ENCODE data around the gene BDH2. TPM values are rescaled to one million over a fixed set of nuclear protein-coding genes. Genes with fewer than 3 reads are reported as not detected.

Gene BDH2
- total and polyA plus RNA-seq, 10 donors: 16.8 to 42.2 (median 37.0) TPM

DNA sequence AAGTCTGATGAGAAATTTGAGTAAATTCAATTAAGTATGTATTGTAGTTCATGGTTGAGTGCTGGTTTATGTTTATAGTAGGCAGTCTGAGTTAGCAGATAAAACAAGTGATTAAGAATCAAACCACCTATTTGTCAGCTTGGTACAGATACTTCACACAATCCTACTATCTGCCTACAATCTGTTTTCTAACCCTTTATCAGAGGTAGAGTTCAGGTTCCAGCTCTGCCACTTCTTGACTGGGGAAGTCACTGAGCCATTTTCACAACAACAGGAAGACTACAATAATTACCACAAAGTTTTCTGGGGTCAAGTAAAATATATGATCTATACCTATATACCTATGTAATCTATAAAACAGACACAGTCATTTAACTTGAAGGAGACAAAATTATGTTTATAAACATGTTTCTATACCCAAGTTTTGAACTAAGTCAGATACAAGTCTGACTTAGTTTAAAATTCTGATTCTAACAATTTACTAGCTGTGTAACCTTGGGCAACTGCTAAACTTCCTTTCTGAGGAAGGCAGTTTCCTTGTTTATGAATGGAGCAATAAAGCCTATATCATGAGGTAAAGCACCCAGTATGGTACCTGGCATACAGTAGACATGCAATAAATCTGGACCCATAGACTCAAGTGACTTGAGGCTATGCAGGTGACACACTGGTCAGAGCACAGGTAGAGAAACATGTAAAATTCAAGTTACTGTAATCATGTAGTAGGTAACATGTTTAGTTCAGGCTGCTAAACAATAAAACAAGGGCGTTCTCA is 37.2 kb upstream of the BDH2 start:
- TF ChIP-seq, protein P1, sequence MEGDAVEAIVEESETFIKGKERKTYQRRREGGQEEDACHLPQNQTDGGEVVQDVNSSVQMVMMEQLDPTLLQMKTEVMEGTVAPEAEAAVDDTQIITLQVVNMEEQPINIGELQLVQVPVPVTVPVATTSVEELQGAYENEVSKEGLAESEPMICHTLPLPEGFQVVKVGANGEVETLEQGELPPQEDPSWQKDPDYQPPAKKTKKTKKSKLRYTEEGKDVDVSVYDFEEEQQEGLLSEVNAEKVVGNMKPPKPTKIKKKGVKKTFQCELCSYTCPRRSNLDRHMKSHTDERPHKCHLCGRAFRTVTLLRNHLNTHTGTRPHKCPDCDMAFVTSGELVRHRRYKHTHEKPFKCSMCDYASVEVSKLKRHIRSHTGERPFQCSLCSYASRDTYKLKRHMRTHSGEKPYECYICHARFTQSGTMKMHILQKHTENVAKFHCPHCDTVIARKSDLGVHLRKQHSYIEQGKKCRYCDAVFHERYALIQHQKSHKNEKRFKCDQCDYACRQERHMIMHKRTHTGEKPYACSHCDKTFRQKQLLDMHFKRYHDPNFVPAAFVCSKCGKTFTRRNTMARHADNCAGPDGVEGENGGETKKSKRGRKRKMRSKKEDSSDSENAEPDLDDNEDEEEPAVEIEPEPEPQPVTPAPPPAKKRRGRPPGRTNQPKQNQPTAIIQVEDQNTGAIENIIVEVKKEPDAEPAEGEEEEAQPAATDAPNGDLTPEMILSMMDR (IDR thresholded peaks at IDR 0.05 in 8 of 11, conservative IDR thresholded peaks at IDR 0.05 in 3 of 11): no peak
- TF ChIP-seq POLR2AphosphoS5 (IDR thresholded peaks at IDR 0.05) (no peak), POLR2A (IDR thresholded peaks at IDR 0.05) (no peak)
- Histone ChIP-seq H3K27ac (peak overlapping the region in 7 of 8 donors; percentile 5 to 60 (median 52)), H3K9me3 (no peaks in the 10 kb centered on the region), H3K27me3 (replicated peaks in 1 of 7) (no peaks in the 10 kb centered on the region), H3K36me3 (no peaks in the 10 kb centered on the region), H3K4me3 (no peak overlapping the region), H3K4me1 (peaks cover 0 to 15% (median 2%) of the 10 kb centered on the region in 6 donors)
- WGBS, 5 donors: 51 to 100% (median 97%) methylated on average over 1 of the region's 1 CpG
- intact Hi-C loops (cut with DNase I; ENCODE audit: low total_unique reads): no loop called here
- no peak for DNase-seq

DNA sequence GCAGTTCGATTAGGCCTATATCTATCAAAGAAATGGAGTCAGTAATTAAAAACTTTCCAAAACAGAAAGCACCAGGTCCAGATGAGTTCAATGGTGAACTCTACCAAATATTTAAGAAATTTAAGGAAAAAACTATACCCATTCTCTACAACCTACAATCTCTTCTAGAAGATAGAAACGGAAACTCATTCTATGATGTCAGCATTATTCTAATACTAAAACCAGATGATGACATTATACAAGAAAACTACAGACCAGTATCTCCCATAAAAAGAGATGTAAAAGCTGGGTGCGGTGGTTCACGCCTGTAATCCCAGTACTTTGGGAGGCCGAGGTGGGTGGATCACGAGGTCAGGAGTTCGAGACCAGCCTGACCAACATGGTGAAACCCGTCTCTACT is 29.5 kb upstream of the BDH2 start:
- H3K4me1 ChIP-seq: no peaks in the 10 kb centered on the region
- intact Hi-C loops (cut with DNase I; ENCODE audit: low total_unique reads): no loop called here
- H3K27ac ChIP-seq: no peak overlapping the region
- no peaks in the 10 kb centered on the region for H3K36me3 ChIP-seq
- DNase-seq: no peak
- peaks cover 0 to 21% (median 13%) of the 10 kb centered on the region in 8 donors for H3K9me3 ChIP-seq
- no peak for TF ChIP-seq POLR2A (IDR thresholded peaks at IDR 0.05)
- TF ChIP-seq, protein P1 (IDR thresholded peaks at IDR 0.05 in 8 of 11, conservative IDR thresholded peaks at IDR 0.05 in 3 of 11): no peak
- TF ChIP-seq POLR2AphosphoS5 (IDR thresholded peaks at IDR 0.05): no peak
- H3K27me3 ChIP-seq (replicated peaks in 1 of 7): no peaks in the 10 kb centered on the region
- no peak overlapping the region for H3K4me3 ChIP-seq
- 92 to 99% (median 95%) methylated on average over 8 of the region's 8 CpGs for WGBS, 5 donors

DNA sequence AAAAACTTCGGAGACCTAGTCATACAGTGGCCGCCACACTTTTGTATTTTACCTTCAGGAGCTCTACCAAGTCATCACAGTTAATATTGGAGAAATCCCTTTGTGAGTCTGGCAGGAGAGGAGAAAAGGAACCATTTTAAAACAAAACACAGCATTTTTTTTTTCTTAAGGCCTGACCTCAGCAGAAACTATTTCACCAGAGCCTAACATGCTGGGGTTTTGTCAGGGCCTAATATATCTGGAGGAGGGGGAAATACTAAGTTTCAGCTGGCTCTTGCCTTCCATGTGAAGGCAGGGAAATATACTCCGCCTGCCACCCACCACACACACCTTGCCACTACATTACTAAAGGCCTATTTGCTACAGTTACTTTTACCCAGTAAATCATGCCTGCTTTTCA is 26.5 kb upstream of the BDH2 start:
- H3K27ac ChIP-seq: no peak overlapping the region
- peaks cover 0 to 21% (median 13%) of the 10 kb centered on the region in 8 donors for H3K9me3 ChIP-seq
- no peaks in the 10 kb centered on the region for H3K4me1 ChIP-seq
- H3K36me3 ChIP-seq: no peaks in the 10 kb centered on the region
- WGBS, 5 donors: 94 to 98% (median 97%) methylated on average over 3 of the region's 3 CpGs
- intact Hi-C loops (cut with DNase I; ENCODE audit: low total_unique reads): no loop called here
- no peaks in the 10 kb centered on the region for H3K27me3 ChIP-seq (replicated peaks in 1 of 7)
- H3K4me3 ChIP-seq: no peak overlapping the region
- no peak for DNase-seq
- TF ChIP-seq, protein P1 (IDR thresholded peaks at IDR 0.05 in 8 of 11, conservative IDR thresholded peaks at IDR 0.05 in 3 of 11): no peak
- TF ChIP-seq POLR2A (IDR thresholded peaks at IDR 0.05): no peak
- no peak for TF ChIP-seq POLR2AphosphoS5 (IDR thresholded peaks at IDR 0.05)

DNA sequence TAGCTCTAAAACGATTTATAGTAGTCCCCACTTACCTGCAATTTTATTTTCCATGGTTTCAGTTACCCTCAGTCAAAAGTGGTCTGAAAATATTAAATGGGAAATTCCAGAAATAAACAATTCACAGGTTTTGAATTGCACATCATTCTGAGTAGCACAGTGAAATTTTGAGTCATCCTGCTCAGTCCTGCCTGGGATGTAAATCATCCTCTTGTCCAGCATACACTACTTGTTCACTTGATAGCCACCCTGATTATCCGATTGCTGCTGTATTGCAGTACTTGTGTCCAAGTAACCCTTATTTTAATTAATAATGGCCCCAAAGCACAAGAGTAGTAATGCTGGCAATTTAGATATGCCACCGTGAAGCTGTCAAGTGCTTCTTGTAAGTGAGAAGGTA is 23.5 kb upstream of the BDH2 start:
- Histone ChIP-seq H3K4me3 (no peak overlapping the region), H3K27me3 (replicated peaks in 1 of 7) (no peaks in the 10 kb centered on the region), H3K36me3 (no peaks in the 10 kb centered on the region), H3K9me3 (peaks cover 0 to 7% (median 2%) of the 10 kb centered on the region in 8 donors), H3K4me1 (no peaks in the 10 kb centered on the region), H3K27ac (no peak overlapping the region)
- DNase-seq: no peak
- intact Hi-C loops (cut with DNase I; ENCODE audit: low total_unique reads): no loop called here
- WGBS, 5 donors: 77 to 94% (median 80%) methylated on average over 3 of the region's 3 CpGs
- TF ChIP-seq, protein P1 (IDR thresholded peaks at IDR 0.05 in 8 of 11, conservative IDR thresholded peaks at IDR 0.05 in 3 of 11): no peak
- TF ChIP-seq POLR2AphosphoS5 (IDR thresholded peaks at IDR 0.05): no peak
- TF ChIP-seq POLR2A (IDR thresholded peaks at IDR 0.05): no peak
